Measurements from ENCODE around the gene TSHZ2. TPM values are rescaled to one million over a fixed set of nuclear protein-coding genes. Genes with fewer than 3 reads are reported as not detected.

TSHZ2 gene
- total RNA-seq, 1 donor from 2014 or later = 22.9 TPM

DNA sequence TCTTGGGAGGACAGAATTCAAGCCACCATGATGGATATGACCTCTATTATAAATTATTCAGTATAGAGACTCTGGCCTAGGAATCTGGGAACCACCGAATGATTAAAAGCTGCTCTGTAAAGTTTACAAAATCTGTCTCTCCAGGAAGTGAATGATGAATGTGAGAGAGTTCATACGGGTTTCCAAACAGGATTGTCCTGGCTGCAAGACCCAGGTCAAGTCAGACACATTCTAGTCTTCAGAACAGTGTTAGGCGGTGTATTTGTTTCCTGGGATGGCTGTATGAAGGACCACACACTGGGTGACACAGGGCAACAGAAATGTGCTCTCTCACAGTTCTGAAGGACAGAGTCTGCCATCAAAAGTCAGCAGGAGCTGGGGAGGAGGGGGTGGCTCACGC, 399.1 kb downstream of the TSHZ2 start:
- Mint-ChIP-seq H3K36me3 (ENCODE audit: insufficient read depth) (peaks cover 1% of the 10 kb centered on the region), H3K9me3 (ENCODE audit: low read depth) (no peaks in the 10 kb centered on the region), H3K27ac (peak overlapping the region; percentile 67), H3K4me3 (ENCODE audit: low read depth) (no peak overlapping the region), H3K4me1 (ENCODE audit: low read depth) (no peaks in the 10 kb centered on the region), H3K27me3 (no peaks in the 10 kb centered on the region)
- DNase-seq (ENCODE audit: low spot score, unreplicated experiment) = no peak
- TF ChIP-seq, protein P1, sequence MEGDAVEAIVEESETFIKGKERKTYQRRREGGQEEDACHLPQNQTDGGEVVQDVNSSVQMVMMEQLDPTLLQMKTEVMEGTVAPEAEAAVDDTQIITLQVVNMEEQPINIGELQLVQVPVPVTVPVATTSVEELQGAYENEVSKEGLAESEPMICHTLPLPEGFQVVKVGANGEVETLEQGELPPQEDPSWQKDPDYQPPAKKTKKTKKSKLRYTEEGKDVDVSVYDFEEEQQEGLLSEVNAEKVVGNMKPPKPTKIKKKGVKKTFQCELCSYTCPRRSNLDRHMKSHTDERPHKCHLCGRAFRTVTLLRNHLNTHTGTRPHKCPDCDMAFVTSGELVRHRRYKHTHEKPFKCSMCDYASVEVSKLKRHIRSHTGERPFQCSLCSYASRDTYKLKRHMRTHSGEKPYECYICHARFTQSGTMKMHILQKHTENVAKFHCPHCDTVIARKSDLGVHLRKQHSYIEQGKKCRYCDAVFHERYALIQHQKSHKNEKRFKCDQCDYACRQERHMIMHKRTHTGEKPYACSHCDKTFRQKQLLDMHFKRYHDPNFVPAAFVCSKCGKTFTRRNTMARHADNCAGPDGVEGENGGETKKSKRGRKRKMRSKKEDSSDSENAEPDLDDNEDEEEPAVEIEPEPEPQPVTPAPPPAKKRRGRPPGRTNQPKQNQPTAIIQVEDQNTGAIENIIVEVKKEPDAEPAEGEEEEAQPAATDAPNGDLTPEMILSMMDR (IDR thresholded peaks at IDR 0.05; ENCODE audit: unreplicated experiment) = no peak

DNA sequence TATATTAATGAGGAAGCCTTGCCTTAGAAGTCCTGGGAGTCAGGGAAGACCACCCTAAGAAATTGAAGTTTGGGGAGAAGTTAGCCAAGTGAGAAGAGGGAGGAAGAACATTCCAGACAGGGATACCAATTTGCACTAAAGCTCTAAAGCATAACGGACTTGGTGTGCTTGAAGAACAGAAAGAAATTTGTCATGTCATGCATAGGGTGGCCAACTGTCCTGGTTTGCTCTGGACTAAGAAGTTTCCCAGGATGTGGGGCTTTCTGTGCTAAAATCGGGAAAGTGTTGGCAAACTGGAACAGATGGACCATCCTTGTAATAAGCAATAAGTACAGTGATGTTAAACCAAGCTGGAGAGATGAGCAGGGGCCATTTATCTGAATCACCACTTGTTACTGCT, 403.9 kb downstream of the TSHZ2 start:
- no peaks in the 10 kb centered on the region for H3K4me1 Mint-ChIP-seq (ENCODE audit: low read depth)

DNA sequence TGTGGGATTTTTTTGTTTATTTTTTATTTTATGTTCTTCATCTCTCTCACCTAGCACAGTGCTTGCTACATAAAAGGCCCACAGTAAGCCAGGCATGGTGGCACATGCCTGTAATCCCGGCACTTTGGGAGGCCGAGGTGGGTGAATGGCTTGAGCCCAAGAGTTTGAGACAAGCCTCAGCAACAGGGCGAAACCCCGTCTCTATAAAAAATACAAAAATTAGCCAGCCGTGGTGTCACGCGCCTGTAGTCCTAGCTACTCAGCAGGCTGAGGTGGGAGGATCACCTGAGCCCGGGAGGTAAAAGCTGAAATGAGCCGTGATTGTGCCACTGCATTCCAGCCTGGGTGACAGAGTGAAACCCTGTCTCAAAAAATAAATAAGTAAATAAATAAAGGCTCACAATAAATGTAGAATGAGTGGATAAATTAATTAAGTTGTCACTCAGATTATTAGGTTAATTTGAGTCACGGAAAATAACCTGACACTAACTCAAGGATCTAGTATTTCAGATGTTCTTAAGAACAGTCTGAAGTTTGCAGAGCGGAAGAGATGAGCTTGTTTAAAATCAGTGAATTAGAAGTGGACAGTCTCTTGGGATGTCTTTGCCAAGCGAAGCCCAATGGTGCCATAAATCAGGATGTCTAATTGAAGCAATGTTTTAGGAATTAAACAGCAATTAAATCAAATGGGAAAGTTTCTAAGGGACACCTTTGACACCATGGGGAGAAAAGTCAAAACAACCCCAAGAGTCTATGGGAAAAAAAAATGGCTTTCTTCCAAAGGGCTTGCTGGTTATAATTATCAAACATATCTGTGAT, 407.1 kb downstream of the TSHZ2 start:
- Mint-ChIP-seq H3K4me3 (ENCODE audit: low read depth) (no peak overlapping the region), H3K9me3 (ENCODE audit: low read depth) (no peaks in the 10 kb centered on the region), H3K4me1 (ENCODE audit: low read depth) (no peaks in the 10 kb centered on the region), H3K27me3 (no peaks in the 10 kb centered on the region), H3K27ac (no peak overlapping the region), H3K36me3 (ENCODE audit: insufficient read depth) (no peaks in the 10 kb centered on the region)
- TF ChIP-seq, protein P1 (IDR thresholded peaks at IDR 0.05; ENCODE audit: unreplicated experiment) = no peak
- DNase-seq (ENCODE audit: low spot score, unreplicated experiment) = no peak

More for the DNA sequence above, 403.9 kb downstream of the TSHZ2 start:
- no peaks in the 10 kb centered on the region for H3K36me3 Mint-ChIP-seq (ENCODE audit: insufficient read depth)
- no peak overlapping the region for H3K27ac Mint-ChIP-seq
- no peaks in the 10 kb centered on the region for H3K27me3 Mint-ChIP-seq
- TF ChIP-seq, protein P1 (IDR thresholded peaks at IDR 0.05; ENCODE audit: unreplicated experiment) = no peak
- no peak overlapping the region for H3K4me3 Mint-ChIP-seq (ENCODE audit: low read depth)
- H3K9me3 Mint-ChIP-seq (ENCODE audit: low read depth) = no peaks in the 10 kb centered on the region
- DNase-seq (ENCODE audit: low spot score, unreplicated experiment) = no peak

DNA sequence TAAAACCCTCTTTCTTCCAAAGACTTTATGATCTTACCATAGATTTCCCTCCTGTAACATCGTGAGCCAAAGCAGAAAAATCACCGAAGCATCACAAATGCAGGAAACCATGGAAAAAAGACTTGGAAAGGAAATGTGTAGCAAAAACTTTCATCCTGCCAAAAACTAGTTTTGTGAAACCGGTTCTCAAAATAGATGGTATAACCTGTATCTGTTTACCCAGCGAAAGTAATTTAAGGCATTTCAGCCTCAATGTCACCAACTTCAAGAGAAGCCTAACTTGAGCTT, 407.6 kb downstream of the TSHZ2 start:
- DNase-seq (ENCODE audit: low spot score, unreplicated experiment) = no peak
- no peaks in the 10 kb centered on the region for H3K4me1 Mint-ChIP-seq (ENCODE audit: low read depth)
- no peaks in the 10 kb centered on the region for H3K27me3 Mint-ChIP-seq
- H3K4me3 Mint-ChIP-seq (ENCODE audit: low read depth) = no peak overlapping the region
- no peak overlapping the region for H3K27ac Mint-ChIP-seq
- no peaks in the 10 kb centered on the region for H3K9me3 Mint-ChIP-seq (ENCODE audit: low read depth)
- TF ChIP-seq, protein P1 (IDR thresholded peaks at IDR 0.05; ENCODE audit: unreplicated experiment) = no peak
- H3K36me3 Mint-ChIP-seq (ENCODE audit: insufficient read depth) = no peaks in the 10 kb centered on the region

DNA sequence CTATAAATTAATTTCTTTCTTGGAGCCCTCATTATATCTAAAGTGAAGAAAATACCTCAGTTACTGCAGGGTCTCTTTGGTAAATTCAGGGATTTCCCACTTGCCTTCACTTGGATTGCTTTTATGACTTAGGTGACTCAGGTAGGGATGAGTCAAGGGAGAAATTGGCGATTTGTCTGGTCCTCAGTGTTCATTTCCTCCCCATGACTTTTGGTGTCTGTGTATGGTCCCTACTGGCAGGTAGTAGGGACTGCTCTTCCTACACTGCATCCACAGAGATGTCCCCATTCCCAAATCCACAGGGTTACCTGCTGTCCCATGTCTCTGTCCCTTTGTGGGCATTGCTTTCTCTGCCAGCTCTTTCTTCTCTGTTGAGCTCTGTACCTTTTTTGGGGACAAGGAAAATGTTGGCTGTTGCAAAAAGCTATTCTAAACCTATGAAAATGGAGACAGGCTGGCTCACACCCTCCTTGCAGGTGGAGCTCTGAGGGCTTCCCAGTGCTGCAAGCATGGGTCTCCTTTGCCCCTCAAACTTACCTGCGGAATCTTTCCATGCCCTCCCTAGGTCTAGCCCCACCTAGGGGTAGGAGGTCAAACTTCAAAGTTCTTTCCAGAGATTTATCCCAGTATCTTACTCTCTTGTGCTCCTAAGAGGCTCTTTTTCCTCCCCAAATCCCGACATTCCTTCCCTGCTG, 409.6 kb downstream of the TSHZ2 start:
- H3K36me3 Mint-ChIP-seq (ENCODE audit: insufficient read depth) = no peaks in the 10 kb centered on the region
- DNase-seq (ENCODE audit: low spot score, unreplicated experiment) = no peak
- no peak overlapping the region for H3K27ac Mint-ChIP-seq
- H3K4me3 Mint-ChIP-seq (ENCODE audit: low read depth) = no peak overlapping the region
- H3K9me3 Mint-ChIP-seq (ENCODE audit: low read depth) = no peaks in the 10 kb centered on the region
- TF ChIP-seq, protein P1 (IDR thresholded peaks at IDR 0.05; ENCODE audit: unreplicated experiment) = no peak
- H3K4me1 Mint-ChIP-seq (ENCODE audit: low read depth) = peaks cover 6% of the 10 kb centered on the region
- no peaks in the 10 kb centered on the region for H3K27me3 Mint-ChIP-seq

Measured in progenitor cell of endocrine pancreas (in vitro differentiated cells).